ENCODE results near the gene LHFPL6.

DNA sequence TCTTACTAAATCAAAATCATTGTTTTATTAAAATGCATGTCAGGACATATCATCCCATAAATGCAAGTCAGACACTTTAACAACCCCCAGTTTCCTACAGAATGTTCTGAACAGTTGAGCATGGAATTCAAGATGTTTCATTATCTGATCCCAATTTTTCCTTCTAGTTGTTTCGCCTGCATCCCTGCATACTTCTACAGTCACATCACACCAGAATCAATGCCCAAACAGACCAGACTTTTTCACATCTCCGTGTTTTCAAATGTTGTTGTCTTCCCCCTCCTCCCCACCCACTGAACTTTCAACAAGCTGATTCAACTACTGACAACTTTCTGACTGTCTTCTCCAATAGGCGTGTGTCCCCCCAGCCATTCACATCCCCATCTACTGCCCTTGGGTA, 48.6 kb downstream of the LHFPL6 start:
- TF ChIP-seq YY1 (IDR thresholded peaks at IDR 0.05; ENCODE audit: low read depth) (no peak), TAF1 (IDR thresholded peaks at IDR 0.05; ENCODE audit: low read depth) (no peak), EP300 (IDR thresholded peaks at IDR 0.05; ENCODE audit: borderline replicate concordance) (no peak), CEBPB (IDR thresholded peaks at IDR 0.05) (no peak), TEAD4 (IDR thresholded peaks at IDR 0.05) (no peak), TCF12 (IDR thresholded peaks at IDR 0.05; ENCODE audit: low read depth) (no peak), REST (IDR thresholded peaks at IDR 0.05; ENCODE audit: low read depth) (no peak), ZBTB7A (IDR thresholded peaks at IDR 0.05; ENCODE audit: low read depth) (no peak)
- TF ChIP-seq, protein P1, sequence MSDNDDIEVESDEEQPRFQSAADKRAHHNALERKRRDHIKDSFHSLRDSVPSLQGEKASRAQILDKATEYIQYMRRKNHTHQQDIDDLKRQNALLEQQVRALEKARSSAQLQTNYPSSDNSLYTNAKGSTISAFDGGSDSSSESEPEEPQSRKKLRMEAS (IDR thresholded peaks at IDR 0.05) = no peak
